Measurements from ENCODE around the gene MPPED2. TPM values are rescaled to one million over a fixed set of nuclear protein-coding genes. Genes with fewer than 3 reads are reported as not detected.

Gene MPPED2
- total and polyA plus RNA-seq, 9 donors: 4.0 to 16.8 (median 7.5) TPM

DNA sequence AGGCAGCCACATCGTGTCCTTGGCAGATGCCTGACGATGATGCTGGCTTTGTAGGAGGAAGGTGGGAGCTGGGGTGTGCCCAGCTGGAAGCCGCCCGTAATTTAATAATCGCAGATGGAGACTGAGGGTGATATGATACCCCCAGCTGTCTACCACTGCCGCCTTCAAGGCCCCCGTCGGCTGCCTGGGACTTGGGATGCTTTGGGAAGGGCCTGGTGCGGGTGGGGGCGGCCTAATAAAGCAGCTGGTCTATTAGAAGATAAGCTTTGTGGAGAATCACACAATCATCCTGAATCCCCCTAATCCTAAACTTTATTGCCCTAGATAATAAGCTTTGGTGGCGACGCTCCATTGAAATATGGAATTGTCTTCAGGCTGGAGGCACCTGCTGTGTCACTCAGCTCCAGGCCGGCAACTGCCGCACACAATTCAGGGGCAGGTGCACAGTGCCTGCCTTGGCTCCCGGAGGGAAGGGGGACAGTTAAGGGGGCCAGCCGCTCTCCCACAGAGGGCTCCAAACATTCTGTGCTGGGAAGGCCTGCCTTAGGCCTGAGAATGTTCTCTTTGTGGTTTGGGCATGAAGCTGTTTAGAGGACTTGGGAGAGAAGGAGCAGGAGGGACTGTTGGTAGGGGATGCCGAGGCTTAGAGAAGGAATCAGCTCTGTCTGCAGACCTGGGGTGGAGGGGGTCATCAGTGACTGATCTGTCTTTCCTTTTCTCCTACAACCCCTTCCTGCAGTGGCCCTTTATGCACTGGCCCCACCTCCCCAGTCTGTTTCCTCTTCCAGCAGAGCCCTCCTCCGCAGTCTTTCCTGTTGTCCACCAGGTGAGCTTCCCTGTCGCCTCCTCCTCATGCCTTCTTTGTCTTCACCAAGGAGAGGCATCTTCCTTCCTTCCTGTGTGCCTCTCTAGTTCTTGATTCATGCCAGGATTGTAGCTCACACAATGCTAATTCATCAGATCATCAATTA, 198.0 kb downstream of the MPPED2 start:
- Histone ChIP-seq H3K36me3 (ENCODE audit: control insufficient read depth, insufficient read depth, low read length) (no peaks in the 10 kb centered on the region), H3K4me3 (ENCODE audit: low read length) (no peak overlapping the region), H3K27ac (ENCODE audit: low read length) (no peak overlapping the region), H3K4me1 (ENCODE audit: control insufficient read depth, insufficient read depth, low read length) (peaks cover 28% of the 10 kb centered on the region), H3K9me3 (replicated peaks; ENCODE audit: control insufficient read depth, low read depth, low read length) (no peaks in the 10 kb centered on the region), H3K27me3 (ENCODE audit: control insufficient read depth, insufficient read depth, low read length) (no peaks in the 10 kb centered on the region)
- DNase-seq: peak; percentile 71
- 50% methylated on average over 7 of the region's 19 CpGs for WGBS (ENCODE audit: insufficient coverage)

DNA sequence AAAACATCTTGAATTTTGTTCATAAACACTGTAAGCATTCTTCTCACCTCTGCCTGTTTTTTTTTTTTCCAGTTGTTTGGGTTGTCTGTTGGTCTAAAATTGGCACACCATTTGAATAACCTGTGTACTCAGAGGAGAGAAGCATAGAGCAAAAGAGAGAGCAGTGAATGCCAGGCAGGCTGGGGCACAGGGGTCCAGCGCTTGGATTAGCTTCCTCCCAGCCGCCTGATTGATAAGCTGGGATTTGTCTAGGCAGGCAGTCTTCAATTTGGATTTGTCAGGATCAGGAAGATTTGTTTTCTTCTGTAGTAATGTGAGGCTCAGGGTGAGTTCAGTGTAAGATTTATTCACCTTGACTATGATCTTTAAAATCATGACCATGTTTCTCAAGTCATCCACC, 204.3 kb downstream of the MPPED2 start:
- DNase-seq: no peak
- Histone ChIP-seq H3K4me1 (ENCODE audit: control insufficient read depth, insufficient read depth, low read length) (no peaks in the 10 kb centered on the region), H3K27me3 (ENCODE audit: control insufficient read depth, insufficient read depth, low read length) (no peaks in the 10 kb centered on the region), H3K4me3 (ENCODE audit: low read length) (no peak overlapping the region), H3K36me3 (ENCODE audit: control insufficient read depth, insufficient read depth, low read length) (no peaks in the 10 kb centered on the region), H3K27ac (ENCODE audit: low read length) (no peak overlapping the region), H3K9me3 (replicated peaks; ENCODE audit: control insufficient read depth, low read depth, low read length) (no peaks in the 10 kb centered on the region)
- WGBS (ENCODE audit: insufficient coverage): no CpG with 5 or more reads among the region's 2 CpGs

DNA sequence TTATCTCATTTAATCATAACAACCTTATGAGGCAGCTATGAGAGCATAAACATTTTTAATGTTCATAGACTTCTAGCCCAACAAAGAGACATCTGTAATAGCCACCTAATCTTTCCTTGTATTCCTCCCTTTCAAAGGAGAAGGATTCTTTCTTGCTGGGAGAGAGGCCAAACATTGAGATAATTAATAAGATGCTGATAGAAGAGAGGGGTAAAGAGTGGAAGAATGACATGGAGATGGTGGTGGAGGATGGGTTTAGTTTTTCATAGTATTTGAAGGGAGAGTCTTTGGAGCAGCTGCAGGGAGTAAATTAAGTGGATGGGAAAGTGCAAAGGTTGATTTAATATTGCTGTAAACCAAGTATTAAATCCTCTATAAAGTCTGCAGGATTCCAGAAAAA, 205.3 kb downstream of the MPPED2 start:
- Histone ChIP-seq H3K4me3 (ENCODE audit: low read length) (no peak overlapping the region), H3K27ac (ENCODE audit: low read length) (no peak overlapping the region)
- no peak for DNase-seq

DNA sequence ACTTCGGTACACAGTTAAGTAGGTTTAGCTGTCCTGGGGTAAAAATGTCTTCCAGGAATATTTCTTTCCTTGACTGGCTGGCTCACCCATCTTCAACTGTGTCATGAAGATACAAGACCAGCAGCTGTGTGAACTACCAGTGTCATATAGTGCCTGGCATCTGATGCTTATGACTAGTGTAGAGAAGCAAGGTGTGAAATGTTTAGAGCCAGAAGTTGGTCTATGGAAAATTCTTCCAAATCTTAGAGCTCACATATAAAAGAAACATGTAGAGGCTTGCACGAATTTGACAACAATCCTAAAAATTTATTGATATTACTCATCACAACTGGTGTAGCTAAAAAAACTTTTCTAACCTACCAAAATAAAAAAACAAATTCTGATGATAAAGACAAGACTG, 208.8 kb downstream of the MPPED2 start:
- WGBS (ENCODE audit: insufficient coverage): no CpG with 5 or more reads among the region's 2 CpGs
- Histone ChIP-seq H3K9me3 (replicated peaks; ENCODE audit: control insufficient read depth, low read depth, low read length) (no peaks in the 10 kb centered on the region), H3K4me1 (ENCODE audit: control insufficient read depth, insufficient read depth, low read length) (no peaks in the 10 kb centered on the region), H3K36me3 (ENCODE audit: control insufficient read depth, insufficient read depth, low read length) (no peaks in the 10 kb centered on the region), H3K4me3 (ENCODE audit: low read length) (no peak overlapping the region), H3K27ac (ENCODE audit: low read length) (no peak overlapping the region), H3K27me3 (ENCODE audit: control insufficient read depth, insufficient read depth, low read length) (no peaks in the 10 kb centered on the region)
- DNase-seq: no peak

More for the DNA sequence above, 205.3 kb downstream of the MPPED2 start:
- no peaks in the 10 kb centered on the region for H3K4me1 ChIP-seq (ENCODE audit: control insufficient read depth, insufficient read depth, low read length)
- H3K36me3 ChIP-seq (ENCODE audit: control insufficient read depth, insufficient read depth, low read length): no peaks in the 10 kb centered on the region
- no peaks in the 10 kb centered on the region for H3K27me3 ChIP-seq (ENCODE audit: control insufficient read depth, insufficient read depth, low read length)
- H3K9me3 ChIP-seq (replicated peaks; ENCODE audit: control insufficient read depth, low read depth, low read length): no peaks in the 10 kb centered on the region

DNA sequence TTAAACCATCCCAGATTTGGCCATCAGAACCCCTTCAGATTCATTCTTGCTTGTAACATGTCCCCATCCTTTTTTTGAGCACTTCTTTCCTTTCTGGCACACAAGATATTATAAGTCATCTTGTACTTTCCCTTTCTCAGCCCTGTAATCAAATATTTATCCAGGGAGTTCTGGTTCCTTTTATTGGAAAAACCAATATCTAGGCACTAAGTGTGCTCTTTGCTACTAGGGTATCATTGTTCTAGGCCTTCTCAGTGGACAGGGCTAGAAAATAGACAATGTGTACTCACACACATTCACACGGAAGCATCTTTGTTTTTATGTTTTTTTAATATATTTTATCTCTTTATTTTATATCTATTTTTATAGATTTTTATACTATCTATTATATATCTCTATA, 216.0 kb downstream of the MPPED2 start:
- H3K27ac ChIP-seq (ENCODE audit: low read length): no peak overlapping the region
- H3K4me1 ChIP-seq (ENCODE audit: control insufficient read depth, insufficient read depth, low read length): no peaks in the 10 kb centered on the region
- no peaks in the 10 kb centered on the region for H3K9me3 ChIP-seq (replicated peaks; ENCODE audit: control insufficient read depth, low read depth, low read length)
- no peaks in the 10 kb centered on the region for H3K36me3 ChIP-seq (ENCODE audit: control insufficient read depth, insufficient read depth, low read length)
- no peak overlapping the region for H3K4me3 ChIP-seq (ENCODE audit: low read length)
- no peaks in the 10 kb centered on the region for H3K27me3 ChIP-seq (ENCODE audit: control insufficient read depth, insufficient read depth, low read length)
- no CpG with 5 or more reads among the region's 1 CpG for WGBS (ENCODE audit: insufficient coverage)
- DNase-seq: no peak

DNA sequence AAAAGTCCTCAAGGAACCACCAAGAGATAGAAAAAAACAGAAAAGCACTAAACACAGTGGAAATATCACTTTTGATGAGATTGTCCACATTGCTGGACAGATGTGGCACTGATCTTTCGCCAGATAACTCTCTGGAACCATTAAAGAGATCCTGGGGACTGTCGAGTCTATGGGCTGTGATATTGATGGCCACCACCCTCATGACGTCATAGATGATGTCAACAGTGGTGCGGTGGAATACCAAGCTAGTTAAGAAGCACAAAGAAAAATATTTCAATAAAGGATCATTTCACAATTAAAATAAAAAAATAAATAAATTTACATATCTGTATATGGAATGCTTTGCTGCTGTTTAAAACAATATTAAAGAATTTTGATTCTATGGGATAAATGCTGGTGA, 217.8 kb downstream of the MPPED2 start:
- Histone ChIP-seq H3K4me3 (ENCODE audit: low read length) (no peak overlapping the region), H3K4me1 (ENCODE audit: control insufficient read depth, insufficient read depth, low read length) (no peaks in the 10 kb centered on the region), H3K36me3 (ENCODE audit: control insufficient read depth, insufficient read depth, low read length) (no peaks in the 10 kb centered on the region), H3K9me3 (replicated peaks; ENCODE audit: control insufficient read depth, low read depth, low read length) (no peaks in the 10 kb centered on the region), H3K27me3 (ENCODE audit: control insufficient read depth, insufficient read depth, low read length) (no peaks in the 10 kb centered on the region), H3K27ac (ENCODE audit: low read length) (no peak overlapping the region)
- no peak for DNase-seq
- 94% methylated on average over 2 of the region's 4 CpGs for WGBS (ENCODE audit: insufficient coverage)

DNA sequence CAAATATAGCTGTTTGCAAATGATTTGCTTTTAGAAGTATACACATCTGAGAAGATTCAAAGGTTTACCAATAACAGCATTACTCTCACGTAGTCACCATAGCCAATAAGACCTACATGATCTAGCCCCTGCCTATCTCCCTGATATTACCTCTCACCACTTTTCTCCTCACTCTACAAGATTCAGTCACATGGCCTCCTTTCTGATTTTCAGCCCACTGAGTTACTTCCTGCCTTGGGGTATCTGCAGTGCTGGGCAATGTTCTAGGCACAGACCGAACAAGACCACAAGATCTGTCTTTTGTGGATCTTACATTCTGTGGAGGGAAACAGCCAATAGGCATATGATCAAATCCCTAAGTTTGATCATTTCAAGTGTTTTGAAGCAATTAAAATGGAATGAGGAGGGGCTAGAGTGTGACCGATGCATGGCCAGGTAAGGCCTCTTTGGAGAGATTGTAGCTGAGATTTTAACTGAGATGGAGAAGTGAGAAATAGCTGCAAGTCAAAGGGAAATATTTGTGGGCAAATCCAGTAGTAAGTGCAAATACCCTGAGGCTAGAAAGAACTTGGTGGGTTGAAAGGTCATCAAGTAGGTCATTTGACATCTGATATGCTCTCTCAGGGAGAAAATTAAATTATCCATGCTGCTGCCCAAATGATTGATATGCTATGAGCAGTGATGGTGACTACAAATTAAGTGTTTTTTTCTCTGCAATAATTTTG, 220.2 kb downstream of the MPPED2 start:
- WGBS (ENCODE audit: insufficient coverage): 100% methylated on average over 2 of the region's 3 CpGs
- H3K4me1 ChIP-seq (ENCODE audit: control insufficient read depth, insufficient read depth, low read length): no peaks in the 10 kb centered on the region
- no peaks in the 10 kb centered on the region for H3K36me3 ChIP-seq (ENCODE audit: control insufficient read depth, insufficient read depth, low read length)
- no peak overlapping the region for H3K27ac ChIP-seq (ENCODE audit: low read length)
- H3K4me3 ChIP-seq (ENCODE audit: low read length): no peak overlapping the region
- H3K27me3 ChIP-seq (ENCODE audit: control insufficient read depth, insufficient read depth, low read length): no peaks in the 10 kb centered on the region
- H3K9me3 ChIP-seq (replicated peaks; ENCODE audit: control insufficient read depth, low read depth, low read length): no peaks in the 10 kb centered on the region
- no peak for DNase-seq

DNA sequence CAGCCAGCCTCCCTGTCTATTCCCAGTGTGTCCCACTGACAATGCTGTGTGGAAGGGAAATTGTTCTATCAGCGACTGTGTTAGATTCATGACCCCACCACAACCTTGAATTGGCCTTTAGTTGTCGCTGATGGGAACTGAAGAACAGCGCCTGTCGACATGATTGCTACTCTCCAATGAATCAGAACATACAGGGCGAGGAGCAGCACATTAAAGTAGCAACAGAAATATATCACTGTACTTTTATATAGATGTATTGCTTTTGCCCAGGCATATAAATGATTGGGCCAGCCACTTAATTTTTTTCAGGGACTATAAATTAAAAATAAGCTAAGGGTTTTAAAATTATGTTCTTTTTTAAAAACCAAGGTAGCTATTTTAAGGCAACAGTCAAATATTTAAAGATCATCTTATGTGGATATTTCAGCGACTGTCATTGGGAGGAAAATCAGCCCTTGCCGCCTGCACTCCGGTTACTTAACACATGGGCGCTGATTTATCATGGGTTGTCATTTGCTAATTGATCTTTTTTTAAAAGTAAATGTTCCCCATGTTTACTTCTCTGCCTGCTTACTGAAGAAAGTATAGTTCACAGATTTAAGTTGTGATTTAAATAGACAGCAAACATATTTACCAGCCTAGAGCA, 221.2 kb downstream of the MPPED2 start:
- Histone ChIP-seq H3K36me3 (ENCODE audit: control insufficient read depth, insufficient read depth, low read length) (no peaks in the 10 kb centered on the region), H3K9me3 (replicated peaks; ENCODE audit: control insufficient read depth, low read depth, low read length) (no peaks in the 10 kb centered on the region), H3K4me3 (ENCODE audit: low read length) (no peak overlapping the region), H3K4me1 (ENCODE audit: control insufficient read depth, insufficient read depth, low read length) (no peaks in the 10 kb centered on the region), H3K27ac (ENCODE audit: low read length) (no peak overlapping the region), H3K27me3 (ENCODE audit: control insufficient read depth, insufficient read depth, low read length) (no peaks in the 10 kb centered on the region)
- DNase-seq: no peak
- WGBS (ENCODE audit: insufficient coverage): no CpG with 5 or more reads among the region's 9 CpGs

DNA sequence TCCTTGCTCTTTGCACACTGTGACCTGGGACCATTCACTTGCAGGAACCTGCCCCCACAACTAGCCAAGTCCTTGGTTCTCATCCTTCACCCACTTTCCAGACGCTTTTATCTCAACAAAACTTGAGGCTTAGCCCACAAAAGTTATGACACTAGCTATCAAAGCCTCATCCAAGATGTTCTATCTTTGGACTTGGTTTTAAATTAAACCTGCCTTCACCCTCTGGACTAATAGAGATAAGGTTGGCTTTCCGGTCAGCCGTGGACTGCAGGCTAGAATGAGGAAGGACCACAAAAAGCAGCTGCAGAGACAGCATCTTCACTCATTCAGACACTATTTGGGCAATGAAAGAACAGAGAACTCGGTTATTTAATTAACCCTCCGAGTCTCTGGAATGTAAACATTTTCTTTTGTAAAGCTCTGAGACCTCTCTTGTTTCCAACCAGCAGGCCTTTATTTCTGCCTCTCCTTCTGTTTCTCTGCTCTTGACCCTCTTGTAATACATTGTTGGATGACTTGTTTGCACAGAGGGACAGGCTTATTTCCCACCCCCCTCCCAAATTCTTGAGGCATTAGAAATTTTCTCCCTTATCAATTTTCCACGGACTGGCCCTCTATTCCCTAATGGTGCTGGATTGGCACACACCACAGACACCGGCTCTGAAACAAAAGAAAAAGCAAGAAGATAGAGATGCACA, 221.9 kb downstream of the MPPED2 start:
- WGBS (ENCODE audit: insufficient coverage): 83% methylated on average over 1 of the region's 7 CpGs
- no peak overlapping the region for H3K4me3 ChIP-seq (ENCODE audit: low read length)
- H3K9me3 ChIP-seq (replicated peaks; ENCODE audit: control insufficient read depth, low read depth, low read length): no peaks in the 10 kb centered on the region
- H3K27me3 ChIP-seq (ENCODE audit: control insufficient read depth, insufficient read depth, low read length): no peaks in the 10 kb centered on the region
- DNase-seq: no peak
- H3K27ac ChIP-seq (ENCODE audit: low read length): no peak overlapping the region
- no peaks in the 10 kb centered on the region for H3K36me3 ChIP-seq (ENCODE audit: control insufficient read depth, insufficient read depth, low read length)
- no peaks in the 10 kb centered on the region for H3K4me1 ChIP-seq (ENCODE audit: control insufficient read depth, insufficient read depth, low read length)

DNA sequence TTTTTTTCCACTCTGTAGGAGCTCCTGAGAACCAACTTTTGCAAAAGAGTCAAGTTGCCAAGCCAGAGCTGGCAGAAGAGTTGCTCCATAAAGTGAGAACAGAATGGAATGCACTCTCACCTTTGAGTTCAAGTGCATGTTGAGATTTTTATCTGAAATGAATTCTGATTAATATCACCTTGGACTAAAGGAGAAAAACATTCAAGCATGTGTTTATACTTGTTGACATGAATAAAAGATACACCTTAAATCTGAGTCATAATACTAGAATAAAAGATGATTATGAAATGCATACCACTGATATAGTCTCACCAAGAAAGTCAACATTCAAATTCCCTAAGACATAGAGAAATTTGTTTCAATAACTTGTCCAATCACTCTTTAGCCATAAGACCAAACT, 225.4 kb downstream of the MPPED2 start:
- Histone ChIP-seq H3K36me3 (ENCODE audit: control insufficient read depth, insufficient read depth, low read length) (no peaks in the 10 kb centered on the region), H3K27ac (ENCODE audit: low read length) (no peak overlapping the region), H3K9me3 (replicated peaks; ENCODE audit: control insufficient read depth, low read depth, low read length) (no peaks in the 10 kb centered on the region), H3K4me1 (ENCODE audit: control insufficient read depth, insufficient read depth, low read length) (no peaks in the 10 kb centered on the region), H3K27me3 (ENCODE audit: control insufficient read depth, insufficient read depth, low read length) (no peaks in the 10 kb centered on the region), H3K4me3 (ENCODE audit: low read length) (no peak overlapping the region)
- DNase-seq: no peak

Measured in muscle of leg (tissue), 11 donors.